CD4-positive, alpha-beta T cell treated with Interleukin-12 subunit alpha and Interleukin-12 subunit beta, for 1 hour (primary cell): ENCODE measurements around the gene SLCO1B1.

Experiments
- DNase-seq: peaks from one replicate; pipeline ENCODE4 v3.0.0-alpha.2; 2020

SLCO1B1 gene

GRCh38 chr12:21221072-21221471 is 90.1 kb downstream of the SLCO1B1 start:
- no peak for DNase-seq

DNA sequence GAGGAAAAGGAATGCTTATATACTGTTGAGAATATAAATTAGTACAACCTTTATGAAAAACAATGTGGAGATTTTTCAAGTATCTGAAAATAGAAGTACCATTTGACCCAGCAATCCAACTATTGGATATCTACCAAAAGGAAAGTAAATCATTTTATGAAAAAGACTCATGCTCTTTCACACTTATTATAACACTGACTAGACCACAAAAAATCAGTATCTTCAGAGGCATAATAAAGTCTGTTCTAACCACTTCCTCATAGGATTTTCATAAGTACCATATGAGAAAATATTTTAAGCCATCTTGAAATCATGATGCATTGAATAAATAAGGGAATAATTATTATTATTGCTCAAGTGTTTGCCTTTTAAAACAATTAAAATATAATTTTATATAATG is 90.8 kb downstream of the SLCO1B1 start:
- no peak for DNase-seq

GRCh38 chr12:21223930-21224329 is 92.9 kb downstream of the SLCO1B1 start:
- DNase-seq = no peak

GRCh38 chr12:21234395-21234794 is 103.4 kb downstream of the SLCO1B1 start:
- DNase-seq = no peak

DNA sequence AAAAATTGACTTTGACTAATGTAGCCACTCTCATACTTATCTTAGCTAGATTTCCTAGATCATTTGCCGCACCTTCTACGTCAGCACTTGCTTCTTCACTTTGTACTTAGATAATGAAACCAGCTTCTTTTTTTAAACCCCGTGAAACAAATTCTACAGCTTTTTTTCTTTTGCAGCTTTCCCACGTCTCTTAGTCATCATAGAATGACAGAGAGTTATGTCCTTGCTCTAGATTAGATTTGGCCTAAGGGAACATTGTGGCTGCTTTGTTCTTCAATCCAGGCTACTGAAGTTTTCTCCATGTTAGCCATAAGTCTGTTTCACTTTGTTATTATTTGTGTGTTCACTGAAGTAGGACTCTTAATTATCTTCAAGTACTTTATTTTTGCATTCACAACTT is 108.9 kb downstream of the SLCO1B1 start:
- DNase-seq = no peak

GRCh38 chr12:21248679-21249078 is 117.7 kb downstream of the SLCO1B1 start:
- no peak for DNase-seq

DNA sequence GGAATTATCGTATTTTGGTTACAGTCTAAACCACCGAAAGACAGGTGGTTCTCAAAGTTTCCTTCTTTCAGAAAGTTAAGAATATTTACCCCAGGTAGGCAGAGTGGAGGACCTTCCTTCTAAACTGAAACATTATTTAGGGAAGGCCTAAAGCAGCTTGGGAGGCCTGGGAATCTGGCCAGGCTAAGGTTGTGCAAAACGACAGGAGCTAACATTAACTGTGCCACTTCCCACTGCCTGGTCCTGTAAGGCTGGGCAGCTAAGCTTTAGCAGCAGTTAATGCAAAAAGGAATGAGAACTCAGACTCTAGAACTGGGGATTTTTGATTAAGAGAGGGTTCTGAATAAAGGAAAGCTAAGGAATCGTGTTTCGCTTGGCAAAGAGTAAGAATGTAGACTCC is 121.1 kb downstream of the SLCO1B1 start:
- no peak for DNase-seq

GRCh38 chr12:21257172-21257571 is 126.2 kb downstream of the SLCO1B1 start:
- DNase-seq = no peak

DNA sequence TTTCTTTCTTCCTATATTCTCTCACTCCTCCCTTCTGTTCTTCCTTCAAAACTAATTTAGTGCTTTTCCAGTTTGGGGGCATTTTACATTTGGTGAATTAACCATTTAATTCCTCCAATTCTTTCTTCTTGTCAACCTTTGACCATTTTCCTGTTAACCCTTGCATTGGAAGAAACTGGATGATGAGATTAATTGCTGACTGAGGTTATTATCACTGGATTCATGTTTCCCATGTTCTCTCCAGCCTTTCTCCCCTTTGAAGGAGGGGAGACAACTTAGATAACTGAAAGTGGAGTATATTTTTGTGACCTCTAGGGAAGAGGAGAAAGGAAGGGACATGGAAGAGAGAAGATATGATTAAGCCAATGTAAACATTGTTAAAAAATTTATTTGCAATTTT is 133.2 kb downstream of the SLCO1B1 start:
- DNase-seq = no peak

DNA sequence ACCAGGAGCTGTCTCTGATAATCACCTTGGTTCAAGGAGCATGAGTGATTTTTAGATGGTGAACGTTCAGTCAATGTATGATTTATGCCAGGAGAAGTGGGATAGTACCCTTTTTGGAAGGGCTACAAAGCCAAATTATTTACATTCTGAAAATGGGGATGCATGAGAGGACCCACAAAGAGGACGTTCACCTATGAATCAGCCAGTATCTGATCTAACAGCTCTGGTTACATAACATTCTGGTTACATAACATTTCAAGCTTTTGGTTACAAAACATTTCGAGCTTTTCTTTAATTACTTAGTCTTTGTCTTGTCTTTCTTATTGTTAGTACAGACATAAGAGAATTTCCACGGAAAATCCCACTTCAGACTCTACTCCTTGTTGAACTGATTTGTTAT is 134.9 kb downstream of the SLCO1B1 start:
- no peak for DNase-seq

DNA sequence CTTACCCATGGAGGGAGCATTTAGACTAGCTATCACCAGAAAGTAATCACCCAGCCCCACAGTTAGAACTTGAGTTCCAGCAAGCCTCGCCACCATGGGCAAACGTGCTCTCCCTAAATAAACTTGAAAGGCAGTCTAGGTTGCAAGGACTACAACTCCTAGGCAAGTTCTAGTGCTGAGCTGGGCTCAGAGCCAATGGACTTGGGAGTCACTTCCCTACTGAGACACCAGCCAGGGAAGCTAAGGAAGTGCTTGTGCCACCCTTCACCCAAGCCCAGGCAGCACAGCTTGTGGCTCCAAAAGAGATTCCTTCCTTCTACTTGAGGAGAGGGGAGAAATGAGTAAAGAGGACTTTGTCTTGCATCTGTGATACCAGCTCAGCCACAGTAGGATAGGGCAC is 145.8 kb downstream of the SLCO1B1 start:
- no peak for DNase-seq
